Activated naive CD8-positive, alpha-beta T cell (primary cell): ENCODE data around the gene C3orf20.

ENCODE experiments used
- H3K27ac Mint-ChIP-seq: one replicate; pipeline ENCODE4 v1.8.0; 2021; ENCODE audit warnings: mixed read lengths
- H3K27me3 Mint-ChIP-seq: one replicate; pipeline ENCODE4 v1.8.0; 2021; ENCODE audit warnings: mixed read lengths
- H3K36me3 Mint-ChIP-seq: one replicate; pipeline ENCODE4 v1.8.0; 2021; ENCODE audit warnings: mixed read lengths
- H3K4me1 Mint-ChIP-seq: one replicate; pipeline ENCODE4 v1.8.0; 2021; ENCODE audit warnings: low read depth, mixed read lengths
- H3K4me3 Mint-ChIP-seq: one replicate; pipeline ENCODE4 v1.8.0; 2021; ENCODE audit warnings: mild to moderate bottlenecking, mixed read lengths
- H3K9me3 Mint-ChIP-seq: one replicate; pipeline ENCODE4 v1.8.0; 2021; ENCODE audit warnings: low read depth, mixed read lengths

Gene C3orf20

GRCh38 chr3:14674841-14675240, at the start of gene C3orf20:
C3orf20 (plus strand) TSS chr3:14675141; CDS start chr3:14682714, 7,573 bp downstream.
- H3K9me3 Mint-ChIP-seq: no peaks in the 10 kb centered on the region
- H3K27me3 Mint-ChIP-seq: no peaks in the 10 kb centered on the region
- H3K36me3 Mint-ChIP-seq: peaks cover 4% of the 10 kb centered on the region
- no peaks in the 10 kb centered on the region for H3K4me1 Mint-ChIP-seq
- no peak within 1 kb of the TSS for H3K4me3 Mint-ChIP-seq
- no peak within 1 kb of the TSS for H3K27ac Mint-ChIP-seq

- Mint-ChIP-seq H3K27ac (no peak overlapping the region), H3K9me3 (no peaks in the 10 kb centered on the region), H3K4me1 (no peaks in the 10 kb centered on the region), H3K4me3 (no peak overlapping the region), H3K36me3 (no peaks in the 10 kb centered on the region), H3K27me3 (peaks cover 2% of the 10 kb centered on the region)
These were observed 49.5 kb upstream of the C3orf20 start for GRCh38 chr3:14625443-14625842.

- Mint-ChIP-seq H3K9me3 (no peaks in the 10 kb centered on the region), H3K4me3 (no peak overlapping the region), H3K27ac (no peak overlapping the region), H3K4me1 (no peaks in the 10 kb centered on the region), H3K36me3 (no peaks in the 10 kb centered on the region), H3K27me3 (peaks cover 2% of the 10 kb centered on the region)
These were observed 47.1 kb upstream of the C3orf20 start for GRCh38 chr3:14627815-14628214.

GRCh38 chr3:14628406-14628805, 46.5 kb upstream of the C3orf20 start:
- H3K36me3 Mint-ChIP-seq: no peaks in the 10 kb centered on the region
- no peaks in the 10 kb centered on the region for H3K4me1 Mint-ChIP-seq
- H3K27ac Mint-ChIP-seq: no peak overlapping the region
- H3K27me3 Mint-ChIP-seq: peaks cover 2% of the 10 kb centered on the region
- no peaks in the 10 kb centered on the region for H3K9me3 Mint-ChIP-seq
- no peak overlapping the region for H3K4me3 Mint-ChIP-seq

- Mint-ChIP-seq H3K9me3 (no peaks in the 10 kb centered on the region), H3K4me3 (no peak overlapping the region), H3K27me3 (peaks cover 13% of the 10 kb centered on the region), H3K36me3 (no peaks in the 10 kb centered on the region), H3K4me1 (no peaks in the 10 kb centered on the region), H3K27ac (no peak overlapping the region)
These were observed 44.4 kb upstream of the C3orf20 start for GRCh38 chr3:14630404-14631100.

- H3K36me3 Mint-ChIP-seq: no peaks in the 10 kb centered on the region
- H3K9me3 Mint-ChIP-seq: no peaks in the 10 kb centered on the region
- no peak overlapping the region for H3K4me3 Mint-ChIP-seq
- no peak overlapping the region for H3K27ac Mint-ChIP-seq
- peaks cover 14% of the 10 kb centered on the region for H3K27me3 Mint-ChIP-seq
- H3K4me1 Mint-ChIP-seq: no peaks in the 10 kb centered on the region
These were observed 43.8 kb upstream of the C3orf20 start for GRCh38 chr3:14631101-14631497.

- H3K9me3 Mint-ChIP-seq: no peaks in the 10 kb centered on the region
- no peaks in the 10 kb centered on the region for H3K36me3 Mint-ChIP-seq
- peaks cover 18% of the 10 kb centered on the region for H3K27me3 Mint-ChIP-seq
- H3K27ac Mint-ChIP-seq: no peak overlapping the region
- no peaks in the 10 kb centered on the region for H3K4me1 Mint-ChIP-seq
- no peak overlapping the region for H3K4me3 Mint-ChIP-seq
These were observed 43.1 kb upstream of the C3orf20 start for GRCh38 chr3:14631687-14632441.

GRCh38 chr3:14632442-14632930, 42.5 kb upstream of the C3orf20 start:
- H3K9me3 Mint-ChIP-seq: no peaks in the 10 kb centered on the region
- H3K27ac Mint-ChIP-seq: no peak overlapping the region
- no peaks in the 10 kb centered on the region for H3K36me3 Mint-ChIP-seq
- no peak overlapping the region for H3K4me3 Mint-ChIP-seq
- no peaks in the 10 kb centered on the region for H3K4me1 Mint-ChIP-seq
- H3K27me3 Mint-ChIP-seq: peaks cover 22% of the 10 kb centered on the region

- Mint-ChIP-seq H3K4me3 (no peak overlapping the region), H3K9me3 (no peaks in the 10 kb centered on the region)
These were observed 41.5 kb upstream of the C3orf20 start for GRCh38 chr3:14633417-14633816.

GRCh38 chr3:14633819-14634424, 41.0 kb upstream of the C3orf20 start:
- Mint-ChIP-seq H3K27me3 (peaks cover 30% of the 10 kb centered on the region), H3K9me3 (no peaks in the 10 kb centered on the region)

More at GRCh38 chr3:14633417-14633816, 41.5 kb upstream of the C3orf20 start:
- Mint-ChIP-seq H3K36me3 (no peaks in the 10 kb centered on the region), H3K27ac (no peak overlapping the region), H3K4me1 (no peaks in the 10 kb centered on the region), H3K27me3 (peaks cover 30% of the 10 kb centered on the region)

GRCh38 chr3:14634763-14635400, 40.1 kb upstream of the C3orf20 start:
- H3K9me3 Mint-ChIP-seq: no peaks in the 10 kb centered on the region
- H3K27ac Mint-ChIP-seq: no peak overlapping the region
- H3K27me3 Mint-ChIP-seq: peaks cover 33% of the 10 kb centered on the region
- no peaks in the 10 kb centered on the region for H3K4me1 Mint-ChIP-seq
- H3K4me3 Mint-ChIP-seq: no peak overlapping the region
- no peaks in the 10 kb centered on the region for H3K36me3 Mint-ChIP-seq

More at GRCh38 chr3:14633819-14634424, 41.0 kb upstream of the C3orf20 start:
- Mint-ChIP-seq H3K4me3 (no peak overlapping the region), H3K36me3 (no peaks in the 10 kb centered on the region), H3K27ac (no peak overlapping the region), H3K4me1 (no peaks in the 10 kb centered on the region)

- no peak overlapping the region for H3K4me3 Mint-ChIP-seq
- H3K36me3 Mint-ChIP-seq: no peaks in the 10 kb centered on the region
- H3K27ac Mint-ChIP-seq: no peak overlapping the region
- no peaks in the 10 kb centered on the region for H3K9me3 Mint-ChIP-seq
- H3K27me3 Mint-ChIP-seq: peaks cover 36% of the 10 kb centered on the region
- no peaks in the 10 kb centered on the region for H3K4me1 Mint-ChIP-seq
These were observed 38.3 kb upstream of the C3orf20 start for GRCh38 chr3:14636496-14637087.

GRCh38 chr3:14640157-14640562, 34.8 kb upstream of the C3orf20 start:
- Mint-ChIP-seq H3K4me1 (no peaks in the 10 kb centered on the region), H3K27ac (no peak overlapping the region), H3K36me3 (no peaks in the 10 kb centered on the region), H3K4me3 (no peak overlapping the region), H3K9me3 (no peaks in the 10 kb centered on the region), H3K27me3 (peaks cover 28% of the 10 kb centered on the region)

- H3K27me3 Mint-ChIP-seq: peaks cover 26% of the 10 kb centered on the region
- H3K9me3 Mint-ChIP-seq: no peaks in the 10 kb centered on the region
- H3K36me3 Mint-ChIP-seq: no peaks in the 10 kb centered on the region
- H3K27ac Mint-ChIP-seq: no peak overlapping the region
- H3K4me1 Mint-ChIP-seq: no peaks in the 10 kb centered on the region
- no peak overlapping the region for H3K4me3 Mint-ChIP-seq
These were observed 34.2 kb upstream of the C3orf20 start for GRCh38 chr3:14640734-14641133.
